ENCODE results near the gene AGBL3. TPM values are rescaled to one million over a fixed set of nuclear protein-coding genes. Genes with fewer than 3 reads are reported as not detected.
A peak's percentile ranks its signal among the peaks of the same experiment; 100 is the strongest.

The AGBL3 gene
- total and polyA plus RNA-seq, 9 of the 15 experiments (the other 6 are each of a cell fraction or from before 2014, with no cell fraction given), result 0.54 to 2.9 (median 1.7) TPM

DNA sequence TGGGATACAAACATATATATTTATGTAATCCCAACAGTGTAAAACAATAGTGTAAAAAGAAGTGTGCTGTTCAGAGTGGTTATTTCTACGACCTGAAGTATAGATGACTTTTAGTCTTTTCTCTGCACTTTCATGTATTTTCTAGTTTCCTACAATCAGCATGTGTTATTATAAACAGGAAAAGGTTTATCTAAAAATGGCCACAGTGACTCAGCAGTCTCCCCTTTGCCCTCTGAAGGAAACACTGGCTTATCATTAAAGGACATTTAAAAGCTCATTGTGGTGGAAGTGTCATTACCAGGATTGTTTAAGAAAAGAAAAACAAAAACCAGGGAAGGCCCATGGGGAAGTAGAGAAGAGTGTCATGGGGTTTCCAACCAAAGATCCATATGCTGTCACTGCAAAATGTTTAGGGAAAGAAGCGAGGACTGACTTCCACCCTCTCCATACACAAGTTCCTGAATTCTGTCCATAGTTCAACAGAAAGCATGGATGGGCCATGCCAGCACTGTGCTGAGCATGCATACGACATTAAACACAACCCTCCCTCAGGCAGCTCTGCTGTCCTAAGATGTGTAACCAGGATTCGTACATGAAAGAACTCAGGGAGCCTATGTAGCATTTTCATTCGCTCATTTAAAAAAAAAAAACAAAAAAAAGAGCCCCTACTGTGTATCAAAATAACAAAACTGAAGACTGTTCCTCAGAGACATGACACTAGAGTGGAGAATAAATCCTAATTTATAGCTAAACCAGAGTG, 174.0 kb downstream of the AGBL3 start (continued):
- TF ChIP-seq, protein P1, sequence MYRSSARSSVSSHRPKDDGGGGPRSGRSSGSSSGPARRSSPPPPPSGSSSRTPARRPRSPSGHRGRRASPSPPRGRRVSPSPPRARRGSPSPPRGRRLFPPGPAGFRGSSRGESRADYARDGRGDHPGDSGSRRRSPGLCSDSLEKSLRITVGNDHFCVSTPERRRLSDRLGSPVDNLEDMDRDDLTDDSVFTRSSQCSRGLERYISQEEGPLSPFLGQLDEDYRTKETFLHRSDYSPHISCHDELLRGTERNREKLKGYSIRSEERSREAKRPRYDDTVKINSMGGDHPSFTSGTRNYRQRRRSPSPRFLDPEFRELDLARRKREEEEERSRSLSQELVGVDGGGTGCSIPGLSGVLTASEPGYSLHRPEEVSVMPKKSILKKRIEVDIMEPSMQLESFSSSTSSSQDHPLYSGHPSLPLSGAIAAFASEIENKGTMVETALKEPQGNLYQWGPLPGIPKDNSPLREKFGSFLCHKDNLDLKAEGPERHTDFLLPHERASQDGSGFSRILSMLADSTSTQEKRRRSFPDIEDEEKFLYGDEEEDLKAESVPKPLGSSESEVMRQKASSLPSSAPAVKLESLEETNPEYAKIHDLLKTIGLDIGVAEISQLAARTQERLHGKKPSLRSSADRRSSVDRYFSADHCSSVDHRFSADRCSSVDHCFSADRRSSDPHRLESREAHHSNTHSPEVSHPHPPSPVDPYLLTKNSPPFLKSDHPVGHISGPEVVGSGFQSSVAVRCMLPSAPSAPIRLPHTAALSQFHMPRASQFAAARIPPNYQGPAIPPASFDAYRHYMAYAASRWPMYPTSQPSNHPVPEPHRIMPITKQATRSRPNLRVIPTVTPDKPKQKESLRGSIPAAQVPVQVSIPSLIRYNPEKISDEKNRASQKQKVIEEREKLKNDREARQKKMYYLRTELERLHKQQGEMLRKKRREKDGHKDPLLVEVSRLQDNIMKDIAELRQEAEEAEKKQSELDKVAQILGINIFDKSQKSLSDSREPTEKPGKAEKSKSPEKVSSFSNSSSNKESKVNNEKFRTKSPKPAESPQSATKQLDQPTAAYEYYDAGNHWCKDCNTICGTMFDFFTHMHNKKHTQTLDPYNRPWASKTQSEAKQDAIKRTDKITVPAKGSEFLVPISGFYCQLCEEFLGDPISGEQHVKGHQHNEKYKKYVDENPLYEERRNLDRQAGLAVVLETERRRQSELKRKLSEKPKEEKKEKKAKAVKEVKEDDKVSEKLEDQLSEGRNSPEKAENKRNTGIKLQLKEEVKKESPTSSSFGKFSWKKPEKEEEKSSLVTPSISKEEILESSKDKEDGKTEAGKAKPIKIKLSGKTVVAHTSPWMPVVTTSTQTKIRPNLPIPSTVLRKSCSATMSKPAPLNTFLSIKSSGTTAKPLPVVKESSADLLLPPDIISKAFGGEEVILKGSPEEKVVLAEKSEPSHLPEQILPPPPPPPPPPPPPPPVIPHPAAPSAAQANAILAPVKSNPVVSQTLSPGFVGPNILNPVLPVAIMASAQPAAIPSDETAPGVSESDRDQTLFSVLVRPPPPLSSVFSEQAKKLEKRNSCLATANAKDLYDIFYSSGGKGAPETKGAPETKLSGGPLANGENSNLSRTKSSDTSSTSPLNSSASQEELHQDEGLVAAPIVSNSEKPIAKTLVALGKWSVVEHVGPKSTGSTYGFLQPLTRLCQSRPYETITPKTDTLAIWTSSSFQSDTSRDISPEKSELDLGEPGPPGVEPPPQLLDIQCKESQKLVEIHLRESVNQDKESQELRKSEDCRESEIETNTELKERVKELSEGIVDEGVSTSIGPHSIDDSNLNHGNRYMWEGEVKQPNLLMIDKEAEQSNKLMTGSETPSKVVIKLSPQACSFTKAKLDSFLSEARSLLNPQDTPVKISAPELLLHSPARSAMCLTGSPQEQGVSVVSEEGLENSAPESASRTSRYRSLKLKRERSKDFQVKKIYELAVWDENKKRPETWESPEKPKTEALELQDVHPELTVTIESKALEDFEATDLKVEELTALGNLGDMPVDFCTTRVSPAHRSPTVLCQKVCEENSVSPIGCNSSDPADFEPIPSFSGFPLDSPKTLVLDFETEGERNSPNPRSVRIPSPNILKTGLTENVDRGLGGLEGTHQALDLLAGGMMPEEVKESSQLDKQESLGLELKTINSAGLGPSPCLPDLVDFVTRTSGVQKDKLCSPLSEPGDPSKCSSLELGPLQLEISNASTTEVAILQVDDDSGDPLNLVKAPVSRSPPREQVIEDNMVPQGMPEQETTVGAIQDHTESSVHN (IDR thresholded peaks at IDR 0.05; ENCODE audit: borderline replicate concordance in 1 of 2, low read depth in 1 of 2), result peak; percentile 66 to 84; a peak in 2 of 4 replicates
- TF ChIP-seq RFX1 (IDR thresholded peaks at IDR 0.05) (0 out of 2 replicates have a peak, but pooled peaks have one; percentile 11), ZNF347 (CRISPR knock-in tag; IDR thresholded peaks at IDR 0.05; ENCODE audit: low read depth) (no peak), YBX1 (IDR thresholded peaks at IDR 0.05) (no peak), NR2C1 (IDR thresholded peaks at IDR 0.05) (peak; percentile 80), NR2C1 (tag; IDR thresholded peaks at IDR 0.05) (peak; percentile 90), ZNF197 (CRISPR knock-in tag; IDR thresholded peaks at IDR 0.05; ENCODE audit: low read depth) (0 out of 2 replicates have a peak, but pooled peaks have one; percentile 20), ZNF146 (CRISPR knock-in tag; IDR thresholded peaks at IDR 0.05; ENCODE audit: unreplicated experiment) (no peak), NFRKB (IDR thresholded peaks at IDR 0.05; ENCODE audit: low read depth) (peak; percentile 86), ERF (CRISPR knock-in tag; IDR thresholded peaks at IDR 0.05) (peak; percentile 29; the same call in 1 of the 2 replicates), RB1 (IDR thresholded peaks at IDR 0.05; ENCODE audit: low read depth) (no peak), HNRNPH1 (optimal IDR thresholded peaks at IDR 0.05; ENCODE audit: low read depth, low read length) (no peak)
- TF ChIP-seq, protein P2, sequence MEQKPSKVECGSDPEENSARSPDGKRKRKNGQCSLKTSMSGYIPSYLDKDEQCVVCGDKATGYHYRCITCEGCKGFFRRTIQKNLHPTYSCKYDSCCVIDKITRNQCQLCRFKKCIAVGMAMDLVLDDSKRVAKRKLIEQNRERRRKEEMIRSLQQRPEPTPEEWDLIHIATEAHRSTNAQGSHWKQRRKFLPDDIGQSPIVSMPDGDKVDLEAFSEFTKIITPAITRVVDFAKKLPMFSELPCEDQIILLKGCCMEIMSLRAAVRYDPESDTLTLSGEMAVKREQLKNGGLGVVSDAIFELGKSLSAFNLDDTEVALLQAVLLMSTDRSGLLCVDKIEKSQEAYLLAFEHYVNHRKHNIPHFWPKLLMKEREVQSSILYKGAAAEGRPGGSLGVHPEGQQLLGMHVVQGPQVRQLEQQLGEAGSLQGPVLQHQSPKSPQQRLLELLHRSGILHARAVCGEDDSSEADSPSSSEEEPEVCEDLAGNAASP (IDR thresholded peaks at IDR 0.05), result no peak
- TF ChIP-seq, protein P3, sequence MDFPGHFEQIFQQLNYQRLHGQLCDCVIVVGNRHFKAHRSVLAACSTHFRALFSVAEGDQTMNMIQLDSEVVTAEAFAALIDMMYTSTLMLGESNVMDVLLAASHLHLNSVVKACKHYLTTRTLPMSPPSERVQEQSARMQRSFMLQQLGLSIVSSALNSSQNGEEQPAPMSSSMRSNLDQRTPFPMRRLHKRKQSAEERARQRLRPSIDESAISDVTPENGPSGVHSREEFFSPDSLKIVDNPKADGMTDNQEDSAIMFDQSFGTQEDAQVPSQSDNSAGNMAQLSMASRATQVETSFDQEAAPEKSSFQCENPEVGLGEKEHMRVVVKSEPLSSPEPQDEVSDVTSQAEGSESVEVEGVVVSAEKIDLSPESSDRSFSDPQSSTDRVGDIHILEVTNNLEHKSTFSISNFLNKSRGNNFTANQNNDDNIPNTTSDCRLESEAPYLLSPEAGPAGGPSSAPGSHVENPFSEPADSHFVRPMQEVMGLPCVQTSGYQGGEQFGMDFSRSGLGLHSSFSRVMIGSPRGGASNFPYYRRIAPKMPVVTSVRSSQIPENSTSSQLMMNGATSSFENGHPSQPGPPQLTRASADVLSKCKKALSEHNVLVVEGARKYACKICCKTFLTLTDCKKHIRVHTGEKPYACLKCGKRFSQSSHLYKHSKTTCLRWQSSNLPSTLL (IDR thresholded peaks at IDR 0.05), result no peak
- TF ChIP-seq, protein P4, sequence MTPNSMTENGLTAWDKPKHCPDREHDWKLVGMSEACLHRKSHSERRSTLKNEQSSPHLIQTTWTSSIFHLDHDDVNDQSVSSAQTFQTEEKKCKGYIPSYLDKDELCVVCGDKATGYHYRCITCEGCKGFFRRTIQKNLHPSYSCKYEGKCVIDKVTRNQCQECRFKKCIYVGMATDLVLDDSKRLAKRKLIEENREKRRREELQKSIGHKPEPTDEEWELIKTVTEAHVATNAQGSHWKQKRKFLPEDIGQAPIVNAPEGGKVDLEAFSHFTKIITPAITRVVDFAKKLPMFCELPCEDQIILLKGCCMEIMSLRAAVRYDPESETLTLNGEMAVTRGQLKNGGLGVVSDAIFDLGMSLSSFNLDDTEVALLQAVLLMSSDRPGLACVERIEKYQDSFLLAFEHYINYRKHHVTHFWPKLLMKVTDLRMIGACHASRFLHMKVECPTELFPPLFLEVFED (CRISPR knock-in tag; conservative IDR thresholded peaks at IDR 0.05), result 0 out of 2 replicates have a peak, but pooled peaks have one; percentile 22
